Activated gamma-delta T cell treated with Interleukin-2 at 50 U/mL for 16 hours (primary cell): ENCODE measurements around the gene THY1.

Source experiments
- DNase-seq: peaks from one replicate; pipeline ENCODE4 v3.0.0-alpha.2; 2020

THY1 gene

DNA sequence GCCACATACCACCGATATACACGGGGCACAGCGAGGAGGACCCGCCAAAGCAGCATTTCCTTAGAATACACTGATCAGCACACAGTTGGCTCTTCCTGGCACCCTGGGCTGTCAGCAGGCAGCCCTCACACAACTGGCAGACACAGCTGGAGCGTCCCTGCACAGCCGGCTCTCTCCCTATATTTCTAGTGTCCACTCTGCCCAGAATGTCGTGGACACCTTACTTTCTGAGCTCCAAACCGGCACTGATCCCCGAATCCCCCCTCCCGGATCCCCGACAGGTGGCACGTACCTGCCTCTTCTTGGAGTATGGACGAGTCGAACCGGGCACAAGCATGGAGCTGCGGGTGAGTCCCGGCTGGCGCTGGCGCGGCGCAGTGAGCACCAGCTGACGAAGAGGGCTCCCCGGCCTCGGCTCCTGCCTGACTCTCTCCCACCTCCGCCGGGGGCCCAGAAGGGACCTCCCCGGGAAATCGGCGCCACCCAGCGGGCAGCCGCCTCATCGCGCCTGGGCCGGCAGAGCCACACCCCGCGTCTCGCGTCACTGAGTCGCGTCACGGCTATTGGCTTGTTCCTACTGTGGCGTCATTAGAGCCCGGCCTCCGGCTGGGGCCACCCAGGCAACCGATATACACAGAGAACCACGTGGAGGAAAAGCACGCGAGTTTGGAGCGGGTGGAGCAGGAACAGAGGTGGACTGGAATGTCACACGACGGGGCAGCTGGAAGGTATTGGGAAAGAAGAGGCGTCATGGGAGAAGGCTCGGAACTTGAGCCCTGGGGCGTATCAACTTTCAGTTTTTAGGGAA, 41.6 kb downstream of the THY1 start, which contains the start of gene USP2:
USP2 (minus strand) TSS at position 510 of the 808 bp plus-strand sequence. CDS start 8,210 bp downstream, outside the sequence.
- peak; percentile 93 for DNase-seq

DNA sequence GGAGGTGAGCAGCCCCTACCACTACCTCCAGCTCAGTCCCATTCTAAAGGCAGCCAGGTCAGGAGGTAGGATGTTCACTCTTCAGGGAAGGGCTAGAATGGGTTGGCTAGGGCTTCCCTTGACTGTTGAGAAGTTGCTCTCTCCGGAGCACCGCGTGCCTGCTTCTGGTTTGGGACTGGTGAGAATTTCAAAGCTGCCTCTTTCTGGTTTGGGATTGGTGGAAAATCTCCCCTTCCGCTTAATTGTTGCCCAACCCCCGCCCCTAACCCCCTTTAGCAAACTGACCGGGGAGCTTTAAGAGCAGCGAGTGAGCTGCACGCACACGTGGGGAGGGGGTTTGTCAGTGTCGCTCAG, 42.2 kb downstream of the THY1 start:
- DNase-seq, result no peak

GRCh38 chr11:119380160-119380826, 42.7 kb downstream of the THY1 start:
- DNase-seq, result no peak

- DNase-seq, result no peak
Measured at GRCh38 chr11:119378851-119379465, 44.0 kb downstream of the THY1 start.

DNA sequence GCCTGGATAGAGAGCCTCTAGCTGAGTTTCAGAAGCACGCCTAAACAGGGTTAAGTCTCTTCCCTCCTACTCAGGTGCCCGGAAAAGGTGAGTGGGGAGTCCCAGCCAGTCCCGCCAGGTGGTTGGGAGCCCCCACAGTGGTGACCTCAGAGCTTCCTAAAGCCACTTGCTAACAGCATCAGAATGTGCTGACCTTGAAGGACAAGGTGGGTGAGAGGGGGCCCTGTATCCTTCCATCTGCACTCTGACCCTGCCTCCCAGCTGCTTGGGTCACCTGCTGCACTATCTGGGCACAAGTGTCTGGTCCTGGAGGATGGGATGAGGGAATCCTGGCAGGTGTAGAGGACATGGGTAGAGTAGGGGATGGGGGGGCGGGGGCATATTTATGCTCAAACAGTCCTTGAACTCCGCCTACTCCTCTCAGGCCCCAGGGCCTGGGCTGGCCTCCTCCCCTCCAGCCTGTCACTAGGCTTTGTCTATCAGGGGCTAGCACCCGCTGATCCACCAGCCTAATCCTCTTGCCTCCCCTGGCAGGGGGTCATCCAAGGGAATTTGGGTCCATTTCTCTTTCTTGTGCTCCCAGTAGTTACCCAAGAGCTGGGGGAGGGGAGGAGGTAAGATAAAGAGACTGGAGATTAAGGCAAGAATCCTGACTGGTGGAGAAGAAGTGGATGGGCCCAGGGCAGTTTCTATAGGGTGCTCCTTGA, 44.9 kb downstream of the THY1 start:
- DNase-seq, result no peak

DNA sequence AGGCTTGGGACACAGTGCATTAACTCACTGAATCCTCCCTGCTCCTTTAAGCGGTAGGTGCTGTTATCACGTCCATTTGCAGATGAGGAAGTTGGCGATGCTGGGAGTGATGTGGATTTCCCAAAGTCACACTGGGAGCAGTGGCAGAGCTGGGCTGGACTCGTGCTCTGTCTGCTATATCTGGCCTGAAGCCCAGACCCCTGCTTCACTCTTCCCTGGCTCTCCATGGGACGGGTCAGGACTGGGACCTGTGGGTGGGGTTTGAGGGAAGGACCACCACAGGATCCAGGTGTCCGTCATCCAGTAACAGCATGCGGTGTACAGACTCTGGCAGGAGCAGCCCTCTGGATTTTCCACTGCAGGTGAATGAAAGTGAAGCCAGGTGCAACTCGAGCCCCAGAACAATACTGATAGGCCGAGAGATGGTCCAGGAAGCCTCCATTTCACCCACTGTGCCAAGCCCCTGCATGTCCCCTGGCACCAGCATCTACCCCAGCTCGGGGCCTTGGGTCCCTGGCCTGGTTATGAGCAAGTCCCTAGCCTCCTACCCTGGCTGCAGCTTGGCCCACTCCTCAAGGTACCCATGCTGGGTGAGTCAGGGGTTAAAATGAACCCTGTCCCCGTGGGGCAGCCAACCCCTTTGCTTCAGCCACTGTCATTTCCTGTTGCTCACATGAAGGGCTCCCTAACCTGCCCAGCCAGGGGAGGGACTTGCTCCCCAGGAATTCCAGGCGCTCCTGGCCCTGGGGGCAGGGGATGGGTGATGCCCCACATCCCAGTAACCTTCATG, 45.7 kb downstream of the THY1 start:
- no peak for DNase-seq

DNA sequence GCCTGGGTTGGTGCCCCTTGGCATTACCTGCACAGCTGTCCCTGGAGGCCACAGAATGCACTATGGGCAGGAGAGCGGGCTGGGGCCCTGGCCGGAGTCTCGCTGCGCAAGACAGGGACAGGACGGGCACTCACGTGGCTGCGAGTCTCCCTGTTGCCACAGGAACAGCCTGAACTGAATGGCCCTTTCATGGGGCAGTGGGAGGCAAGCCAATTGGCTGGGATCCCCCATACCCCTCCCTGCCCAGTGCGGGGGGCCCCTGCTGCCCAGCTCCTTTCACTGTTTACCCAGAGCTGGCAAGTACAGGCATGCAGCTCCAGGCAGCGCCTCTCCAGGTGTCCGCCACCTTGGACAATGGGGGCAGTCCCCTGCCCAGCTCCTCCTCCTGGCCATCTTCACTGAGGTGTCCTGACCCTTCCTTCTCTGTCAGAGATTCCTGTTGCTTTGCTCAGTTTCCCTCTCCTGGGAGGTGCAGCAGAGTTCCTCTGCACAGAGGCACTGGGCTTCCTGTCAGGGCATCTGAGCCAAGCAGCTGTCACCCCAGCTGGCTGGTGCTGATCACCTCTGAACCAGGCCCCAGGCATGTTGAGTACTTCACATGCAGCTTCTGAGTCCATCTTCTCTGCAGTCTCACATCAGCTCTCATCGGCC, 46.6 kb downstream of the THY1 start:
- DNase-seq, result no peak

- no peak for DNase-seq
Measured at GRCh38 chr11:119375337-119376196, 47.4 kb downstream of the THY1 start.

DNA sequence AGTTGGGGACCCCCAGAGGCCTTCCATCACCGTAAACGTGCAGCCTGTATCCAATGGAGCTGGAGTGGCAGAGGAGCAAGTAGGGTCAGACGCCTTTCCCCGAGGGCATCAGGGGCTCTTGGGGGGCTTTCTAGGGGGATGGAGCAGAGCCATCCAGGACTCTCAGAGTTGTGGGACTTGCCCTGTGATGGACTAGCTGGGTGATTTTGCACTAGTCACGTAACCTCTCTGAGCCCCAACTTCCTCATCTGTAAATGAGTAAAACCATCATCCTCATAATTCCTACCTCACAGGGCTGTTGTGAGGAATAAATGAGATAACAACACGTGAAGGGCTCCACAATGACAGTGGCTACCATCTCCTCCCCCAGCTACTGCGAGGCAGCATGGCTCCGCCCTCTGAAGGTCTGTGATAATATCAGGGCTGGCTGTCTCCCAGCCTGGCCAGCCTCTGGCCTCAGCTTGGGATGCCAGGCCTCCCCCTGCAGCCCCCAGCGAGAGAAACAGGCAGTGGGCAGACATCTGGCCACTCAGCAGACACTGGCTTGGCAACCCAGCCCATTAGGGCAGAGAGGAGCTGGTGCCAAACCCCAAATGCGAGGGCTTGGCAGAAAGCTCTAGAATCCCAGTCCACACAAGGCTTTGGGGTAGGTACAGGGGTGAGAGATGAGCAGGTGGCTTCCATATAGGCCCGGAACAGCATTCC, 48.2 kb downstream of the THY1 start:
- DNase-seq, result no peak

DNA sequence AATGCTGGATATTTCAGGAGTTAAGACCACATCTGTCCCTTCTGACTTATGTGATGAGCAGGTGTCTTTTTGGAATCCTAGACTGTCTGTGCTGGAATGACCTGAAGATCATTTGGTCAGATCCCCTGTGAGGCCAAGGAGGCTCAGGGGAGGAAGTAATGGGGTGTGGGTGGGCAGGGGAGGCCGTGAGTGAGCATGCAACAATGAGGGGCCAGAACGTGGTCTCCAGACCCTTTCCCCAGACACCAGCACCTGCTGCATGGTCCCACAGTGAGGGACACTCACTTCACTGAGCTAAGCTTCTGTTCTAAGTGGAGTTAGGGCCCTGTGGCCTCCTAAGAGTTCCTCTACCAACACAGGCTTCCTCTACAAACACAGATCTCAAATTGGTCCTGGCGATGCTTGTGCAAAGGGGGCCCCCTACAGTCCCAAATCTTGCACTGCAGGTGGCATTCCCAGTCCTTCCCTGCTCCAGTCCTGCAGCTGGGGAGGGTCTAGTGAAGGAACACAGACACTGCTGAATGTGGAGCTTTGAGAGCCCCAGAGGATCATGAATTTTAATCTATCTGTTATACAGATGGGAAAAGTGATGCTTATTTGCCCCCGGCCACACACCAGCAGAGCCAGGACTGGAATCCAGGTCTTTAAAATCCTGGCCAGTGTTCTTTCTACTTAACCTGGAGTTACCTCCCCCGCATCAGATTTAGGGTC, 48.9 kb downstream of the THY1 start:
- peak; percentile 40 for DNase-seq

DNA sequence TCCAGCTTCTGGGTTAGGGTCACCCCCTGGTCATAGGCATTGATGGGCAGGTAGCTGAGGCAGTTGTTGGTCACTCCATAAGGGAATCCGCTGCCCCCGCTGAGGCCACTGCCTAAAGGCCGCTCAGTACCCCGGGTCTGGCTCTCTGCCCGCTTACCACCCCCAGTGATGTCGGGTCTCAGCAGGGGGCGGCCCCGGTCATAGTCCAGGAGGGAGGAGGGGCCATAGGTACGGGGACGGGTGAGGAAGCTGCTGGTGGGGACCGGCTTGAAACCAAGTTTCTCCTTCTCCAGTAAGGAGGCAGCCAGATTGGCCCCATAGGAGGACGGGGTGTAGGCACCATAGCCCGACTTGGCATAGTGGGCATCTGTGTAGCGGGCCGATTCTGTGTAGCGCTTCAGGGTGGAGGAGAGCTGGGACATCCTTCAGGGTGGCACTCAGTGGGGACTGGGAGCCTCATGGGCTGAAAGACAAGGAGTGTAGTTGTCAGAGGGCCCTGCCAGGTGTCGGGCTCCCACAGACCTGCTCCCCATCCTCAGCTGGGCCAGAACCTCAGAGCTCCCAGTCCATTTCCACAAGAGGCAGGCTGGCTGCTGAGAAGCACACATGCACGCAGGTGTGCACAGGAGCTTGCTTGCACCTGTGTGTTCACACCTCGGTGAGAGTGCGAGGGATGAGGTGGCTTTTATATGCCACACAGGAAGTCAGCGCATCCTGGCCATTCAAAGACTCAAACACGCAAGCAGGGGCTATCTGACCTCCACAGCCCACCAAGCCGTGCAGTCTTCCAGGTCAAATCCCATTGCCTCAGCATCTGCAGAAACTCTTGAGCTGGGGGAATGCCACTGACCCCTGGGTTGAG, 49.7 kb downstream of the THY1 start:
- no peak for DNase-seq

DNA sequence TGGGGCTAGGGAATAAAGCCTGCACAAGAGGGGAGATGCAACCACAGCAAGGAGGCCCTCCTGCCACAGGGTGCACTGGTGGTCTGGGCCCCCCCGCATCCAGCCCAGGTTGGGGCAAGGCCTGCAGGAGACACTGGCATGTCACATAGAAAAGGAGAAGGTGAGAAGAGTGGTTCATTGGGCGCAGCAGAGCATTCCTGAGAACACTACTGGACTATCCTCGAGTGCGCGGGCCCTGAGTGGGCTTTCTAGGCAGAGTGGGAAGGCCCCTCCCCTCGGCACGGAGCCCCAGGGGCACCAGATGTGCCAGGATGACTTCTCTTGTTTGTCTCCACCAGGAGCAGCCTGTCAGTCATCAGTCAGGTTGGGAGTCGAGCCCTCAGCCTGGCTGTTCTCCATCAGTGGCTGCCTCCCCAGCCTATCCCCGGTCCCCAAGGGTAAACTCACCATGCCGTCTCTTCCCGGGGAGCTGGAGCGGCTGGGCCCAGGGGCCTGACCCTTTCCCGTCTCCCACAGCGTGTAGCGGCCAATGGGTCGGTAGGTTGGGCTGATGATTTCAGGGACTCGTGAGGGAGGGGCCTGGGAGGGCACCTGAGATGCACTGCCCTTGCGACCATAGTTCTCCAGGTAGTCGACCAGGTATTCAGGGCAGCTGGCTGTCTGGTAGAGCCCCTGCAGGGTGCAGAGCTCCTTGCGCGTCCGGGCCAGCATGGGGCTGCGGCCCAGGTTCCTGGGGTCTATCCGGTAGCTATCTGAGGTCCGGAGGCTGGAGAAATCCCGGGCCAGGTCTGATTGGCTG, 50.5 kb downstream of the THY1 start:
- no peak for DNase-seq

- DNase-seq, result no peak
Measured at GRCh38 chr11:119371778-119372182, 51.2 kb downstream of the THY1 start.

DNA sequence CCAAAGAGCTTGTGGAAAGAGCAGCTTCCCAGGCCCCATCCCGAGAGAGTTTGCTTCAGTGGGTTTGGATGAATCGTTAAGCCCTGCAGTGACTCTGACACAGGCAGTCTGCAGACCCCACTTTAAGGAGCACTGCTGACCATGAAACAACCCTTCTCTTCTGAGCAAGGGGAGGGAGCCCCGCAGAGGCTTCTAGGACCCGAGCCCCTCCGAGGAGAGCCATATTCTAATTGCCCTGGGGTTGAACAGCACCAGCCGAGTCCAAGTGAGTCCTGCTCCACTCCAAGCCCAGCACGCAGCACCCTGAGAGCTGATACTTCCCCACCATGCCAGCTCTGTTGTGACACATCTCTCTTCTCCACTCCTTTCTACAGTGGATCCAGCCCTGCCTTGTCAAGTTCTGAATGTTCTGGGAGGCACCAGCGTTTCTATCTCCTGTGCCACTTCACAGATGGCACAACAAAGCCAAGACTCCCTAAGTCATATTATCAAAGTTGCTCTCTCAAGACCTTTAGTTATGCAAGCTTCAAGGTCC, 51.8 kb downstream of the THY1 start:
- DNase-seq, result no peak

- no peak for DNase-seq
Measured at GRCh38 chr11:119370486-119371046, 52.4 kb downstream of the THY1 start.

DNA sequence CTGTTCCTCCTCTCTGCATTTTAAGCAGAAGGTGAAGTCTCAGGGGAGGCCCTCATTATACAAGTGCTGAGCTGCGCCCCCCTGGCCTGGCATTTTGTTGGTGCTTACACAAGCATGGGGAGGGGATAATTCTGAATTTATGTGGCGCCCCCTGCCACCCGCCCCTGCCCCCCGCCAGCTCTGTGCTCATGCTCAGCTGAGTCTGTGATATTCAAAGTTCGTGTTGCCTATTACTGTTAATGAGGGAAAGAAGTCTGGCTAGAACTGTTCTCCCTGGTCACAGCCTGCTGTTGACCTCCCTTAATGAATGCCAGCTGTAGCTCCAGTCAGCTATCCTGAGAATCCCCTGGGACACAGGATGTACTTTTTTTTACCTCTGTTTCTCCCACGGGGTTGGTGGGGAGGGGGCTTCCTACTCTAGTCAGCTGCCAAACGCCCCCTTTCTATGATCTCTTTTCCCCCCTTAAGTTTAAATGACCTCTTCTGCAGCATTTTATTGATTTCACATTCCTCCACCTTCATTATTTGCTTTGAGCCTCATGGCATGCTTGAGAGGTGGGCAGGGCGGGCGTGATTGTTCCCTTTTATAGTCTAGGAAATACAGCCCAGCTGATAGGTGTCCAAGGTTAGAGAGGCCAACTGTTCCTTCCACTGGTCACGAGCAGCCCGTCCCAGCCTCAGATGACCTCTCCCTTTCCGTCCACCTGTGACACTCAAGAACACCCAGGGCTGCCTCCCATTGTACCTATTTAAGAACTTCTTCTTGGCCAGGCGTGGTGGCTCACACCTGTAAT, 53.6 kb downstream of the THY1 start:
- DNase-seq, result no peak
